Progenitor cell of endocrine pancreas (in vitro differentiated cells): ENCODE data around the gene ASS1. TPM values are rescaled to one million over a fixed set of nuclear protein-coding genes. Genes with fewer than 3 reads are reported as not detected.

Experiments
- DNase-seq: peaks from one replicate; pipeline ENCODE4 v3.0.0; 2021; ENCODE audit warnings: low spot score; ENCODE audit not compliant: unreplicated experiment
- H3K27ac Mint-ChIP-seq: 2 replicates; pipeline ENCODE4 v1.8.0; 2021; ENCODE audit warnings: mild to moderate bottlenecking, moderate library complexity, mixed read lengths
- H3K27me3 Mint-ChIP-seq: 2 replicates; pipeline ENCODE4 v1.8.0; 2021; ENCODE audit warnings: mixed read lengths
- H3K36me3 Mint-ChIP-seq: 2 replicates; pipeline ENCODE4 v1.8.0; 2022; ENCODE audit warnings: mixed read lengths; ENCODE audit not compliant: insufficient read depth
- H3K4me1 Mint-ChIP-seq: 2 replicates; pipeline ENCODE4 v1.8.0; 2021; ENCODE audit warnings: low read depth, mixed read lengths
- H3K4me3 Mint-ChIP-seq: 2 replicates; pipeline ENCODE4 v1.8.0; 2021; ENCODE audit warnings: low read depth, mild to moderate bottlenecking, moderate library complexity, mixed read lengths
- H3K9me3 Mint-ChIP-seq: 2 replicates; pipeline ENCODE4 v1.8.0; 2021; ENCODE audit warnings: low read depth, mixed read lengths
- CTCF ChIP-seq: fragments of 200-600 bp; sonication (generic); IDR thresholded peaks from one replicate; pipeline ENCODE4 v1.5.0; 2021; ENCODE audit warnings: antibody characterized with exemption, mild to moderate bottlenecking; ENCODE audit not compliant: unreplicated experiment
- total RNA-seq: library from RNA; stranded (reverse); gene quantifications from 2 replicates; pipeline ENCODE4 v1.2.1, GENCODE V29; 2021

The ASS1 gene
- total RNA-seq, 1 donor from 2014 or later: 6.5 TPM

- no peak overlapping the region for H3K27ac Mint-ChIP-seq
- H3K9me3 Mint-ChIP-seq: peaks cover 10% of the 10 kb centered on the region
- H3K36me3 Mint-ChIP-seq: no peaks in the 10 kb centered on the region
- H3K4me3 Mint-ChIP-seq: no peak overlapping the region
- no peak for TF ChIP-seq CTCF
- H3K4me1 Mint-ChIP-seq: no peaks in the 10 kb centered on the region
- DNase-seq: no peak
- peaks cover 11% of the 10 kb centered on the region for H3K27me3 Mint-ChIP-seq
Observed at GRCh38 chr9:130491830-130492482, 47.2 kb downstream of the ASS1 start.

- H3K27me3 Mint-ChIP-seq: peaks cover 10% of the 10 kb centered on the region
- H3K4me3 Mint-ChIP-seq: no peak overlapping the region
- DNase-seq: no peak
- peaks cover 10% of the 10 kb centered on the region for H3K9me3 Mint-ChIP-seq
- H3K36me3 Mint-ChIP-seq: no peaks in the 10 kb centered on the region
- H3K4me1 Mint-ChIP-seq: no peaks in the 10 kb centered on the region
- no peak for TF ChIP-seq CTCF
- no peak overlapping the region for H3K27ac Mint-ChIP-seq
Observed at GRCh38 chr9:130493021-130493420, 48.3 kb downstream of the ASS1 start.

- DNase-seq: no peak
- Mint-ChIP-seq H3K4me3 (no peak overlapping the region), H3K9me3 (peaks cover 10% of the 10 kb centered on the region), H3K27me3 (peaks cover 10% of the 10 kb centered on the region), H3K36me3 (no peaks in the 10 kb centered on the region), H3K4me1 (no peaks in the 10 kb centered on the region), H3K27ac (no peak overlapping the region)
- TF ChIP-seq CTCF: no peak
Observed at GRCh38 chr9:130493476-130493875, 48.7 kb downstream of the ASS1 start.

GRCh38 chr9:130495067-130495466 is 50.3 kb downstream of the ASS1 start:
- H3K4me1 Mint-ChIP-seq: peaks cover 1% of the 10 kb centered on the region
- H3K4me3 Mint-ChIP-seq: no peak overlapping the region
- no peak for TF ChIP-seq CTCF
- no peak overlapping the region for H3K27ac Mint-ChIP-seq
- peaks cover 10% of the 10 kb centered on the region for H3K9me3 Mint-ChIP-seq
- no peaks in the 10 kb centered on the region for H3K36me3 Mint-ChIP-seq
- peaks cover 13% of the 10 kb centered on the region for H3K27me3 Mint-ChIP-seq
- DNase-seq: no peak

GRCh38 chr9:130497139-130497538 is 52.4 kb downstream of the ASS1 start:
- H3K4me3 Mint-ChIP-seq: no peak overlapping the region
- DNase-seq: no peak
- H3K36me3 Mint-ChIP-seq: no peaks in the 10 kb centered on the region
- H3K4me1 Mint-ChIP-seq: peaks cover 9% of the 10 kb centered on the region
- H3K27ac Mint-ChIP-seq: no peak overlapping the region
- H3K9me3 Mint-ChIP-seq: peaks cover 10% of the 10 kb centered on the region
- peaks cover 5% of the 10 kb centered on the region for H3K27me3 Mint-ChIP-seq
- no peak for TF ChIP-seq CTCF
